HG02763 (cell line): ENCODE measurements around the gene NMBR.
A peak's percentile ranks its signal among the peaks of the same experiment; 100 is the strongest.
"Not testable (repeated sequence)": the region's sequence is repeated elsewhere in the genome, so short reads cannot be mapped to it uniquely, and the experiment has no call there.

Experiments
- ATAC-seq: cut with Tn5 transposase; IDR thresholded peaks from one replicate; pipeline ENCODE4 v1.9.1; 2021; ENCODE audit warnings: mild to moderate bottlenecking, moderate library complexity; ENCODE audit not compliant: unreplicated experiment

The NMBR gene

DNA sequence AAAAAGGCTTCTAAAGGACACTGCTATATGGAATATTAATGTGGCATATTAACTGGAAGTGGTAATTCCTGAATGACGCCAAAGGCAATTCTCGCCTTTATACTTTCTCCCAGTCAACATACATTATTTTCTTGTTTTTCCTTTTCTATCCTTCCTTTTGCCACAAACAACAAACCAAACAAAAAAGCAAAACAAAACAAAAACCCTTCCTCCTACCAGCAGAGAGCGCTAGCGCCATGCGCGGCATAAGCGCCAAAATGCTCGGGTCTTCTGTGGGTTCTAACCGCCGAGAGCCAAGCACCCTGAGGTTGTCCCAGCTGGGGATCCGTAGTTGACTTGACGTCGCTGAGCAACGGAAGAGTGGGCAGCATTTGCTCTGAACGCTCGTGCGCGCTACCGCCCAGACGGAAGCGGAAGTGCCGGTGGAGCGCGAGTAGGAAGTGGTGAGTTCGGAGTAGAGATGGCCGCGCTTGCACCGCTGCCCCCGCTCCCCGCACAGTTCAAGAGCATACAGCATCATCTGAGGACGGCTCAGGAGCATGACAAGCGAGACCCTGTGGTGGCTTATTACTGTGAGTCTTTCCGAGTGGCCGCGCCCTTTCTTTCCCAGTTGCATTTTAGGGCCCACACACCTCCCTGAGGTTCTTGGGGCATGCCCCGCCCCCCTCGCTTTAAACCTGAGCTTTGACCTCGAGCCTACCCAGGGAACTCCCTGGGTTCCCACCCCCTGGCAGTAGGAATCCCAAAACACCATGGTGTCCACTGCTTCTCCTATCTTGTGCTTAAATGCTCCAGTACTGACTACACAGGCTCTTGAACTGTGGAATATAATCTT is at the start of gene NMBR, which contains the start of gene VTA1:
Gene NMBR, minus strand, starts transcription at position 295 of the 835 bp plus-strand sequence. CDS start 58,464 bp downstream, outside the sequence.
Gene VTA1, plus strand, starts transcription at position 436 of the 835 bp plus-strand sequence. Its CDS starts 25 bp downstream, at position 461.
- ATAC-seq = peak; percentile 100

DNA sequence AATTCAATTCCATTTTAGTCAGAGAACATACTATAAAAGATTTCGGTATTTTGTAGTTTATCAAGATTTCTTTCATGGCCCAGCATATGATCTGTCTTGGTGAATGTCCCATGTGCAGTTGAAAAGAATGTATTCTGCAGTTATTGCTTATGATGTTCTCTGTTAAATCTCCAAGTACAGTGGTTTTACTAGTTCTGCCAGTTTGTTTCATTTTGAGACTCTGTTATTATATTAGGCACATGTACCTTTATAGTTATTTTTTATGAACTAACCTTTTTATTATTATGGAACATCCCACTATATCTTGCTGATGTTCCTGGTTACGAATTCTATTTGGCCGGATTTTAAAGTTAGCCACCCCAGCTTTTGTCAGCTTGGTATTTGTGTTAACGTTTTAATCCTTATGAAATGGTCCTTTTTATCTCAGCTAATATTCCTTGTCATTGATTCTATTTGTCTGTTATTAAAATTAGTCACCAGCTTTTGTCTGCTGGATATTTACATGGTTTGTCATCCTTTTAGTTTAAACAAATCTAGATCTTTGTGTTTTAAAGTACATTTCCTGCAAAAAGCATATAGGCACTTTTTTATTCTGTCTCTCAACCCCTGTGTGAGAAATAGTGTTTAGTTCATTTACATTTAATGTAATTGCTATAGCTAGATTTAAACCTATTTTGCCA is 49.1 kb upstream of the NMBR start:
- ATAC-seq = no peak

DNA sequence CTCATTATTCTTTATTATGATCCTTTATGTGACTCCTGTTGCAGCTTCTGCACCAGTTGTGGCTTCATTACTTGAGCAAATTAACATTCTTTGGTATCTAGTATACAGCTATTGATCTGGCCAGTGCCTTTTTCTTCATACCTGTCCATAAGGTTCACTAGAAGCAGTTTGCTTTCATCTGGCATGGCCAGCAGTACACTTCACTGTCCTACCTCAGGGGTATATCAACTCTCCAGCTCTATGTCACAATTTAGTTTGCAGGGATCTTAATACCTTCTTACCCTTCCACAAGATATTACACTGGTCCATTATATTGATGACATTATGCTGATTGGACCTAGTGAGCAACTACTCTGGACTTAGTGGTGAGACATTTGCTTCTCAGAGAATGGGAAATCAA is 46.7 kb upstream of the NMBR start:
- no peak for ATAC-seq

DNA sequence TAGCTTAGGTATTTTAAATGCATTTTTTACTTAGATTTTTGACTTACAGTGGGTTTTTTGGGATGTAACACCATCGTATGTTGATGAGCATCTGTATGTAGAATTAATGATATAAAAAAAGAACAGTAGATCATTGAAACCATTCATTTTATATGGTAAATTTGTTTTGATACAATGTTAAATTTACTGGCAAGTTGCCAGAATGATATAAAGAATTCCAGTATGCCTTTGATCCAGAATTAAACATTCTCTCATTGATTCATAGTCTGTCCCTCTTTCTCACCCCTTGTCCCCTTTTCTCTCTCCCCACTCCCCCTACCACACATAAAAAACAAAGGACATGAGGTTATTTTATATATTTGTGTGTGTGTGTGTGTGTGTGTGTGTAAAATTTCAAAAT is 45.4 kb upstream of the NMBR start:
- ATAC-seq = no peak

DNA sequence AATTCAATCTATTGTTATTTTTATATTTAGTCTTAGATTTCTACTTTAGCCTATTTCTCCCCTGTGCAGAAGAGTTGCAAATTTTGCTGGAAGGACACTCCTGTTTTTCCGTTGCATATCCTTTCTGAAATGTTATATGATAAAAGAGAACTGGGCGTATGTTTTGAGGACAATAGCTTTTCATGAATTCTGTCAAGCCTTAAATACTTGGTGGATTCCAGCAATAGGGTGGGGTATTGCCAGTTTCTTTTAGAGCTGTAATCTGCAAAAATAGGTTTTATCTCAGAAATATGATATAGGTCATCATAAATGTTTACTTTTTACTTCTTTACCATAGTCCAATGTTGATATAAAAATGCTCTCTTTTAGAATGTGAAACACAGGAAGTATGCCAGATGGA is 42.1 kb upstream of the NMBR start:
- ATAC-seq = no peak

DNA sequence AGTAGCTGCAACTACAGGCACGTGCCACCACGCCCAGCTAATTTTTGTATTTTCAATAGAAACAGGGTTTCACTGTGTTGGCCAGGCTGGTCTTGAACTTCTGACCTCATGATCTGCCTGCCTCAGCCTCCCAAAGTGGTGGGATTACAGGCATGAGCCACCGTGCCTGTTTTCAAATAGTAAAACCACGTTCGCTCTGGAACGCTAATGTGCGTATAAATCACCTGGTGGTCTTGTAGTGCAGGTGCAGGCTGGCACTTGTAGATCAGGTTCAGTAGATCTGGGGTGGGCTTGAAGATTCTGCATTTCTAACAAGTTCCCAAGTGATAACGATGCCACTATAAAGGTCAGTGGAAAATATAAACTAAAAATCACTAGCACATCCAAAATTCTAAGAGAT is 41.4 kb upstream of the NMBR start:
- ATAC-seq = not testable (repeated sequence)

DNA sequence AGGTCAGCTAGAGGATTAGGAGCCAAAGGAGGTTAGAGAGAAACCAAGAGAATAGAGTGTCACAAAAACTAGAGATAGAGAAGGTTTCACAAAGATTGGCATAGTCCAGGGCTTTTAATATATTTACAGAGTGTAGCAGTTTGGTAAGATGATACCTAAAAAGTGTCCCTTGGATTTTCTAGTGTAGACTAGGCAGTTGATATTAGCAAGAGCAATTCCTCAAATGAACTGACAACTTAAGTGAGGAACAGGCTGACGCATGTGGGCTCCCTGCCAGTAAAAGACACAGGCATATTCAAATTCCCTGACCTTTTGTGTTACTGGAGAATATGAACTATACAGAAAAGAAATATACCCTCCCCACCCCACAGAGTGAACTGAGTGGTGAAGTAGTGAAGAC is 40.3 kb upstream of the NMBR start:
- ATAC-seq = no peak

DNA sequence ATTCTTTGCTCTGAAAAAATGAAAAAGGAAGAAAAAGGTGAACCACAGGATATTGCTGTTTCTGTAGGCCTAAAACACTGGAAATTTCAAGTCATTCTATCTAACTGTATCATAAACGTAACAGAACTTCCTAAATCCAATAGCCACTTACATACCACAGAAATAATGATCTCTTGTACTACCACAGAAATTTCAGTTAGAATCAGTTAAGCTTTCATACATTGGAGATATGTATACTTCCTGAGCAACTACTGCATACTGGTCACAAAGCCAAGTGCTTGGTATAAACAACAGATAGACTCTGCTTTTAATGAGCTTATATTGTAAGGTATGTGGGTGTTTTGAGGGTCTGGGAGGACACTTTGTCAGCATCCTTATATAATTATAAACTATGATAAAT is 38.7 kb upstream of the NMBR start:
- ATAC-seq = no peak

DNA sequence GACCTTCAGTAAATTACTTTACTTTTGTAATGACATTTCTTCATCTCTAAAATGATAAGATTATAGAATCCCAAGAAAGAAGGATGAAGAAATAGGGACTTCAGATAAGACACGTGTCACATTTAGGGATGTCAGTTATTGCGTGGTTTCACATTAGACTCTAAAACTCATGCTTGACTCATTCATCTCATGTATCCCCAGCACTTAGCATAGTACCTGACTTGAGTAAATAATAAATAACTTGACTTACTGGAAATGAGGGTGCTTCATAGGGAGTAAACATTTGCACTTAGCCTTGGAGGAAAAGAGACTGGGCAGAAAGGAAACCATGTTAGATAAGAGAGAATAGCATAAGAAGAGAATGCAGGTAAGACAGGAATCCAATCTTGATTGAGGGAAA is 37.4 kb upstream of the NMBR start:
- ATAC-seq = no peak

DNA sequence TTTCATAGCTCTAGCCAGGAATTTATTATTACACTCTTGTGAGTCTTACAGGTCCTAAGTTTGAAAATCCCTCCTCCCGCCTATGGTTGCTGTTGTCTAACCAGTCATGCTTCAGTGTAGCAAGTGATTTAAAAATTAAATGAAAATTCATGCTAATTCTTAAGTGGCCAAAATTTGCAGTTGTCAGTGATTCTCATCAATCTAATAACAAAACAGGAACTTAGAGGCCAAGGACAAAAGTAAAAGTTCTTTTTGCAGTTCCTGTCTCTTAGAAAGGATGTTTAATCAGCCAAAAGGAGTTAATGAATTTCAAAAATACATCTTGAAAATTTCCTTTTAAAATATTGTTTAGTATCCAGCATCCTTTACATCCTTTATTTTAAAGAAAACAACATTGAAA is 36.4 kb upstream of the NMBR start:
- no peak for ATAC-seq

DNA sequence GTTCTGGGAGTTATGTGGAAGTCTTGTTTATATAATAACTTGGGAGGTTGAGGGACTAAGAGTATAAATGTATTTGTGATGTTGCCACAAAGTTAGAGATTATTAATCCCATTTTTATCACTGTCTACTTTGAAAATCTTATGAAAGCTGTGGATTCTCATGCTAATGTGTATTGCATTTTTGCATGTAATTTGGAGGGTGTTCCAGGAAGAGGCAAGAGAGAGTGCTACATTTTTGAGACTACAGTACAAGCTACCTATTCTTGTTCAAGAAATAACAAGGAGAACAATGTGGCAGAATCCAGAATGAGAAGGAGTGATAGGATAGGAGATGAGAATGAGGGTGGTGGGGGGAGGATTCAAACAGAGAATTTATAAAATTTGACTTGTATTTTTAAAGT is 35.1 kb upstream of the NMBR start:
- ATAC-seq = no peak

DNA sequence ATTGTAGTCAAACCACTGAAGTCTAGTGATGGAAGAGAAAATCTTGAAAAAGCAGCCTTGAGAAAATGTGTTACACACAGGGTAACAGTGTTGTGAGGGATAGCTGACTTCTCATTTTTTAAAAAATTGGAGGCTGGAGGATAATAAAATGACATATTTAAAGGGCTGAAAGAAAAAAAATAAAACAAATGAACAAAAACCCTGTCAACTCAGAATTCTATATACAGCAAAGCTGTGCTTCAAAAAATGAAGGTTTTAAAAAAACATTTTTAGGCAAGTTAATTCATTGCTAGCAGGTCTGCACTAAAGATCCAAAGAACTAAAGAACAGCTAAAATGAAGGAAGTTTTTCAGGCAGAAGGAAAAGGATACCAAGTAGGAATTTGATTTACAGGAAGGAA is 31.2 kb upstream of the NMBR start:
- ATAC-seq = no peak

DNA sequence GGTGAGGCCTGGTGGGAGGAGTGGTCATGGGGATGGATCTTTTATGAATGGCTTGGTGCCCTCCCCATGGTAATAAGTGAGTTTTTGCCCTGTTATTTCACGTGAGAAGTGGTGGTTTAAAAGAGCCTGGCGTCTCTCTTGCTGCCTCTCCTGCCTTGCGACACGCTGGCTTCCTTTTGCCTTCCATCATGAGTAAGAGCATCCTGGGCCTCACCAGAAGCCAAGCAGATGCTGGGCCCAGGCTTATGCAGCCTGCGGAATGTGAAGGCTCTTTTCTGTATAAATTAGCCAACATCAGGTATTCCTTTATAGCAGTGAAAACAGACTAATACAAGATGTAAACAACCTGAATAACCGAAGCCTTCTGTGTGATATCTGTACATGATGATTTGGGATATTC is 27.8 kb upstream of the NMBR start:
- ATAC-seq = no peak

DNA sequence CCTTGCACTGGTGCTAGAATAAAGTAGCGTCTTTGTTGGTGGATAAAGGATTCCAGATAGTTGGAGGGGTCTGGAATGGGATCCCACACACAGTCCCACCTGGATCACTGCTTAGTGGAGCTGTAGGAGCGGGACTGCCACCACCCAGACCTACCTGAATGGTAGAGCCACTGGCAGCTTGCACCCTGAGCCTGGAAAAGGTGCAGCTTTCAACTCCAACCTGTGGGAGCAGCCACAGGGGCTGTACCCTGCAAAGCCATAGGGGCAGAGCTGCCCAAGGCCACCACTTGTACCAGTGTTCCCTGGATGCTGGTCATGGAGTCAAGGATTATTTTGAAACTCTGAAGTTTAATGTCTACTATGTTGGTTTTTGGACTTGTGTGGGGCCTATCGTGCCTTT is 27.1 kb upstream of the NMBR start:
- no peak for ATAC-seq

DNA sequence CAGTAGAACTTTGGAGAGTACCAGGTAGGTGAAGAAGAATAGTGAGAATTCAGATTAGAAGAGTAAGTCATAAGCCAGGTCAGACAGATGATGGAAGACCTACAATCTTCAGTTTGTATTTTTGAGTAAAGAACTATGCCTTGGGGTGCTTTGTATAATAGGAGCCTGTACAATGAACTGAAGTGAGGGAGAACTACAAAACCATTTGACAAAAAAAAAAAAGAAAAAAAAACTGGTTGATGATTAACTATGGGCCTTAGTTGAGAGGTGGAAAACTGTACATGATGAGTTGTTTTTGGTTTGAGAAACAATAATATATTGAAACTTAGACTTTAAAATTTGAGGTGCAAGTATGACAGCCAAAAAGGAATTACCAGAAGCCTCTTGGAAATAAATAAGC is 25.8 kb upstream of the NMBR start:
- no peak for ATAC-seq

DNA sequence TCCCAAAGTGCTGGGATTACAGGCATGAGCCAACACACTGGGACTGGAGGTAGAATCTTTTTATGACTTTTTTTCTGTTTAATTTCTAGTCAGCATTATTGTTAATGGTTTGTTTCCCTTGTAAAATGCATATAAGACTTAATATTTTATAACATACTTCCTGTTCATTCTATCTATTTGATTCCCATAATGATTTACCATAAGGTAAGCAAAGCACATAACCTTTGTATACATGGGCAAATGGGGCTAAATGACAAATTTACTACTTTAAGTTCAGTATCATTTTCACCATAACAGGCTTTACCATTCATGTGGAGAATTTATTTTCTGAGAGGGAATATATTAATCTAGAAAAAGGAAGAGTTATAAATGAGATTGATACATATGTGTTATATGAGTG is 24.4 kb upstream of the NMBR start:
- ATAC-seq = no peak

DNA sequence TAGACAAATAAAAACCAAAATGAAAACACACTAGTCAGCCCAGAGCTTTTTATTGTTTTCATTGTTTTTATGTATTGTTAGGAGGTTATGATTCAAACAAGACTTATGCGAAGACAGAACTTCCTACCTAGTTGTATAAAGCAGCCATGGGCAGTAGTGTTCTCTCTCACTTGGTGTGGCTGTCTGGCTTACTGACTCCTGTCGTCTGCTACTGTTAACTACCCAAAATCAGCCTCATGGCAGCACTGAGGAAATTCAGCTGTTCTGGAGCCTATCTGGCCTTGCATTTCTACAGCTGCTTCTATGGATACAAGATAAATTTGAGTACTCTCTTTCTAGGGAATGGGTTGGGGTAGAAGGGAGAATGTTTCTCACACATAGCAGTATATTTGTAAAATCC is 20.6 kb upstream of the NMBR start:
- no peak for ATAC-seq

DNA sequence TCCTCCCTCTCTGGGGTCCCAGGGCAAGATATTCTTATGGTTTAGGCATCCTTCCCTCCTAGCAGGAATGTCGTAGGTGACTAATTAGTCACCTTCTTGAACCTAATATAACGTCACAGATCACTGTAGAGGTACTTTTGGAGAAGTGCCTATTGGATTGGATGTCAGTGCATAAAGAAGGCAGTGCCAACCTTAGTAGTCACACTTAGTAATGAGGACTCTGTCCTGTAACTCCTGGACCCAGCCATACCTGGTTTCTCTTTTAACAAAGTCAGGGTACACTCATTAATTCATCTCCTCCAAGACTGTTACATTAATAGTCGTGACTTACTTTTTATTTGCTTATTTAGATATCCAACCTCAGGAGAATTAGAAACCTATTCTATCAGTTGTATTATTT is 20.1 kb upstream of the NMBR start:
- no peak for ATAC-seq

DNA sequence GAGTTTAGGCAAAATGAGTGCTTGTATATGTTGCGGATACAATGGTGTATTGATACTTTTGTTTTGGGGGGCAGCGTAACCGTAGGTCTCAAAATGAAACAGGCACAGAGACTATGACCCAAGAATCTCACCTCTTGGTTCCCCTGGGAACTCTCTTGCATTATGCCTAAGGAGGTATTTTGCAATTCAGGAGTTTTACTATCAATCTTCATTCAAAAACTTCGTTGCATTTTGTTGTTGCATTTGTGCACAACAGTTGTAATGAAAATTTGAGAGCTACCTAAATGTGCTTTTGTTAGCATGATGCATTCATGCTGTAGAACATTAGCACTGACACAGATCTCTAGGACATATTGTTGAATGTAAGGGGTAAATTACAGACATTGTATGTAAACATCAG is 18.3 kb upstream of the NMBR start:
- no peak for ATAC-seq

DNA sequence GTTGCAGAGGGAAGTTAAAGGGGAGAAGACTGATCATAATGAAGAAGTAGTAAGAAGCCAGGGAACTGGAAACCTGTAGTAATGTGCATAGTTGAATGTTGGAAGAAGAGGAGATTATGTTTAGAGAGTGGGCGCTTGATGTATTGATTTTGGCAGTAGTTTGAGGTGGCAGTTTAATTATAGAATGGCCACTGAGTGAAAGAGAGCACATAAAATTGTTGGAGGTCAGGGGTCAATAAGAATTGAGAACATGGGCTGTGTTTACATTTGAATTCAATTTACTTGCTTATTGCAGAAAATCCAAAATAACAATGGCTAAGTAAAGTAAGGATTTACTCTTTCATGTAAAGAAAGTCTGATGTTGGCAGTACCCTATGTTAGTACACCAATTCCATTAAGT is 15.9 kb upstream of the NMBR start:
- ATAC-seq = no peak

DNA sequence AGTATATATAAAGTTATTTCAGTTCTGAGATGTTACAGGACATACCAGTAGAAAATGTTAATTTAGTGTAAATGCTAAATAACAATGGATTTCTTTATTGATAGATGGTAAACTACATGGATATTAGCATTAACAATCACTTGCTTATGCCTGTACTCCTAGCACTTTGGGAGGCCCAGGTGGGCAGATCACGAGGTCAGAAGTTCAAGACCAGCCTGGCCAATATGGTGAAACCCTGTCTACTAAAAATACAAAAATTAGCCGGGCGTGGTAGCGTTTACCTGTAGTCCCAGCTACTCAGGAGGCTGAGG is 9.8 kb upstream of the NMBR start:
- ATAC-seq = not testable (repeated sequence)

DNA sequence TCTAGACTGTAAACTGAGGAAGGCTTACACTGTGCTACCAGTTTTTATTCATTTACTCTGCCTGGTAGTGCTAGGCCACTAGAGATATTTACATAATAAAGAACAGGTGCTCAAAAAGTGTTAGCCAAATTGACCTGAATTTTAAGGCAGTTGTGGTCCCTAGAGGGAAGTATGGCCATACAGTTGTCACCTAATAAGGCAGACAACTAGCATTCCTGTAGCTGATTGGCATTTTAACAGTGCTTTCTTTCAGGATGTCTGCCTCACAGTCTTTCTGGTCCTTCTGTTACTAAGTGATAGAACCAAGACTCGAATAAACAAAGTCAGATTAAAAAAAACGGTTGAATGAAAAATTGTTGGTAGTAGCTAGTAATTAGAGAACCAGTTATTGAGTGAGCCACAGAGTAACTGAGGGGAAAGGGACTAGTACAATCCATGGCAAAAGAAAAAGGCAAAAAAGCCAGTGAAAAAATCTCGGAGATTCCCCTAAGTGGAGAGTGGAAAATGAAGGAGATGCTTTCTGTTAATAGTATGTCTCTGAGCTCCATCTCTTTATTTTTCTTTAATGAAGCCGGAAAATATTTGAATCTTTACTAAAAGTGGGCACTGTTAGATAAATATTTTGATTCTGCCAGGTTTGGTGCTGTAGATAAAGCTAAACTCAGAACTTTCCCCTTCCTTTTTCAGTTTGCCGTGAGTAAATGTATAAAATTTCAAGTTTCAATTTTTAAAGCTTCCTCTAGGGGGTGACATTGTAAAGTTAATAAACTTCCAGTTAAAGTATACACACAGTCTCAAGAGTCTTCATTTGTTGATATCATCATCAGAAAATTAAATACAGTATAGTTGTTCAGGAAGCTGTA is 9.2 kb upstream of the NMBR start:
- ATAC-seq = no peak
